Occipital lobe (tissue), 2 donors: ENCODE measurements around the gene ARHGAP21. TPM values are rescaled to one million over a fixed set of nuclear protein-coding genes. Genes with fewer than 3 reads are reported as not detected.
"Not testable (repeated sequence)": the region's sequence is repeated elsewhere in the genome, so short reads cannot be mapped to it uniquely, and the experiment has no call there.

Experiments used
- DNase-seq: peaks from one replicate; lab custom pipeline; 2025; lab: John Stamatoyannopoulos, UW
- total RNA-seq: library from RNA; depleted of rRNA; stranded (reverse); fragments of >200 nt; gene quantifications from one replicate; pipeline ENCODE4 v1.2.3, GENCODE V29; 2014

Gene ARHGAP21
- total RNA-seq, 1 donor from 2014 or later, result 338 TPM

DNA sequence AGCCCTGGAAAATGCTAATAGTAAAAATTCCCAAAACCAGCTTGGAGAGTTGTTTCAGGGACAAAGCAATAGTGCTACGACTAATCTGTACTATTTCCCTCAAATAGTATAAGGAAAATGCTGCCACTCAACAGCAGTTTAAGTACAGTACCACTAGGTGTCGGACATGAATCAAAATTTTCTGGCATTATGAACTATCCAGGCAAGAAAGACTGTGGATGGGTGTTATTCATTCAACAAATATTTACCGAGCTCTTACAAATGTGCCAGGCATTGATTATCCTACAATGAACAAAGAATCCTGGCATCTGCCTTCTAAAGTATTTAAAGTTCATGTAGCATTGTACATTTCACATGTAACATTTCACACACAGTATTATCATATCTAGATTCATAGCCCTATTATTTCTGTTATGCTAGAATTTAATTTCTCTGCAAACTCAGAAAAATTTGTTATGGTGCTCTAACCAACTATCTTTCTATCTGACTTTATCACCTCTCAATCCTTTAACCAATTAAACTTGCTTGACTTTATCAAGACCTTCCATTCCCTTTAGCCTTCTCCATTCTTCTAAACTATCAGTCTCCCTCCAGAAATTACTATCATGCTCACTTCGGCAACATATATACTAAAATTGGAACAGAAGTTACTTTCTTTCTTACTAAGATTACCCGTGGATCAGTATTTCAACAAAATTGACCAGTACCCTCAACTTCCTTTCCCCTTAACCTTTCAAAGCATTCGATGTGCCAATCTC, 80.6 kb downstream of the ARHGAP21 start:
- DNase-seq, result no peak

DNA sequence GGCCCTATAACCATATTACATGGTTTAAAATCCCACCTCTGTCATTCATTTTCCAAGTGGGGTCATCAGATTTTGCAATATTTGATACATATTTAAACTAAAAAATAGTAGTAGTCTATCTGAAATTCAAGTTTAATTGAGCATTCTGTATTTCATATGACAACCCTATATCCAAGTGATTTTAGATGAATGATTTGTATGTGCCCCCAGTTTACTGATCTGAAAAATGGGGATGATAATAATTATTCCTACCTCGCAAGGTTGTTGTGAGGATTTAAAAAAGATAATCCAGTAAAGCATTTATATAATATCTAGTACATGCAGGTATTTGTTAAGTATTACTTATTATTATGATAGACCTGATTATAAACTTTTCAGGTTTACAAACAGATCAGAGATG, 84.6 kb downstream of the ARHGAP21 start:
- DNase-seq, result no peak

DNA sequence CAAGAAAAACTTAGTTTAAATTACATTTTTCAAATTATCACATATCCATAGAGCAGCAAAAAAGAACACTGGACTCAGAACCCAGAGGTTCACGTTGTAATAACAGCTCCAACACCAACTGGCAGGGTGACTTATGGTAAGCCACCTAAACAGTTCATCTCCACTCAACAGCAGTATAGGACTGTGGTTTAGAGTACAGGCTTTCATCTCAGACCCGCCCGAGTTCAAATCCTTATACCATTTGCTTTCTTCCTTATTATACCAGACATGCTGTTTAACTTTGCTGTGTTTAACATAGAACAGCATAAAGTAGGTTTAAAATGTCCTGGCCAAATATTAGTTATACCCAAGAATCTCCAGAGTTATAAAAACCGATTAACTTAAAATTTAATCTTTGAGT, 97.9 kb downstream of the ARHGAP21 start:
- DNase-seq, result no peak

DNA sequence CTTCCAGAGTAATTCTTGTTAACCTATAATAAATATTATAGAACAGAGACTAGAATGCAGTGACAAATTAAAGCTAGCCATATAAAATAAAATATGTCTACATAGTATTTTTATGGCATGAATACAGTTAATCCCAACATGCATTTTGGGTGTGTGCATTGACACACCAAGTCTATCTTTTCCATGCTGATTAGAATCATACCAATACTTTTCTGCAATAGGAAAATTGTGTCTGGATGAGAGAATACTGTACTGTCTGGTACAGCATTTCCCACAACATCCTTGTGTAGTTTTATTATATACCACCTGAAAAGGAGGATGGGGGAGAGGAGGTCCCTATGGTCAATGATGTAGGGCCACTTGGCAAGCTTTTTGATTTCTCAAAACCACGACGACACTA, 100.3 kb downstream of the ARHGAP21 start:
- DNase-seq, result no peak

DNA sequence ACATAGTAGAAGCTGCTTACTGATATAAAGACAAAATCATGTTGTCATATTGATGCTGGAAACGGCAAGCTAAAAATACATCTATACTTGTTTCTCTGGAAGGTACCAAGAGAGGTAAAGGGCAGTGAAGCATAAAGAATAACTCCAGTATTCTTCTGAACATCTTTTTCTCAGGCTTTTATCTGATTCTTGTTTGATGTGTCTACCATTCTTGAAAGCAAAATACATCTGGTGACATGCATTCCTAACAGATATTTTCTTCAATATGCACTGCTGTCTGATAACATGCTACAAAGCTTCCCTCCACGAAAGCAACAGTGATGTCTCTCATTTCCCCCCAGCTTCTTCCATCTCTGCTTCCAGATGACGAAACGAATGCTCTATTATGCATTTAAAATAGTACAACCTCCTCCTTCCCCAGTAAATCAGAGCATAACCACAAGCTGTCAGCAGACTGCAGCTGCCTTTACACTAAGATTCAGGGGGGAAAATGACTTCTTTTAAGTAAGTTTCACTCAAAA, 100.8 kb downstream of the ARHGAP21 start:
- DNase-seq, result no peak

DNA sequence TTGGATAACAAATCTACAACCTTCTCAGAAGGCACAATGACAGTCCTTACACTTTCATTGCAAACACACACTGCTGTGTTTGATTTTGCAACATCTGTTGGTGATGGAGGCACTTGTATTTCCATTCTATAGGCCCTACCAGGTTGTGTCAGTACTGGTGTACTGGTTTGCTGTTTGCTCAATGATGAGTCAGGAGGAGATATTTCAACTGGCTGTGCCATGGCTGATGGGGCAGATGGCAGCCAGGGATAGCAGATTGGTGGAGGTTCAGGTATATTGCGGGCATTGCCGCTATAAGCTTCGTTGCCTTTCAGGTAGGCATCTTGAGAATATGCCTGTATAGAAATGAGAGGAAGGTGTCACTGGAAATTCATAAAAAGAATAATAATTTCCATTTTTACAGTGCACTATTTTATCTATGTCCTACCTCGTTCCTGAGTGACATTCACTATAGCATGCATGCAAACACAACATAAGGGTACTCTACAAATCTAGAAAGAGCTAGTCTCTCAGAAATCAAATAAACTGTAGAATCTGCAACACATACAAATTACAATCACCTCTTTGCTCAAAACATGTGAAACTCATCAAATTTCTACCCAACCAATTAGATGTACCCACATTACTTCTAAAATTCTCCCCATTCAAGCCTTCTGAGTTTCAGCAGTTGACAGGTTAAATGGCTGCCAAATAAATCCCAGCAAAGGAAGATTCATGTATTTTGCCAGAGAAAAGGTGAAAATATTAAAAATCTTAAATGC, 102.5 kb downstream of the ARHGAP21 start:
- not testable (repeated sequence) for DNase-seq

DNA sequence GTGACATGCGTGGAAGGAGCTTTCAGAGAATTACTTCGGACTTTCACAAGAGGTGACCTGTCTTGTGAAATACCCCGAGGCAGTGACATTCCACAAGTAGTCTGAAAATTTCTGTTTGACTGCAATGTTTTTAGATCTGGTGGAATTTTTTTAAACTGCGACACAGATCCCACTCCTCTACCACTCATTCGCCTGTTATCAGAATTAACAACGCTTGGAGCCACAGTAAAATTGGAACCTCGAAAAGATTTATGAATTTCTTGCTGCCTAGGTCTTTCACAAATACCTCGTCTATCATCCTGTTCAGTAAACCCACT, 103.7 kb downstream of the ARHGAP21 start:
- not testable (repeated sequence) for DNase-seq

DNA sequence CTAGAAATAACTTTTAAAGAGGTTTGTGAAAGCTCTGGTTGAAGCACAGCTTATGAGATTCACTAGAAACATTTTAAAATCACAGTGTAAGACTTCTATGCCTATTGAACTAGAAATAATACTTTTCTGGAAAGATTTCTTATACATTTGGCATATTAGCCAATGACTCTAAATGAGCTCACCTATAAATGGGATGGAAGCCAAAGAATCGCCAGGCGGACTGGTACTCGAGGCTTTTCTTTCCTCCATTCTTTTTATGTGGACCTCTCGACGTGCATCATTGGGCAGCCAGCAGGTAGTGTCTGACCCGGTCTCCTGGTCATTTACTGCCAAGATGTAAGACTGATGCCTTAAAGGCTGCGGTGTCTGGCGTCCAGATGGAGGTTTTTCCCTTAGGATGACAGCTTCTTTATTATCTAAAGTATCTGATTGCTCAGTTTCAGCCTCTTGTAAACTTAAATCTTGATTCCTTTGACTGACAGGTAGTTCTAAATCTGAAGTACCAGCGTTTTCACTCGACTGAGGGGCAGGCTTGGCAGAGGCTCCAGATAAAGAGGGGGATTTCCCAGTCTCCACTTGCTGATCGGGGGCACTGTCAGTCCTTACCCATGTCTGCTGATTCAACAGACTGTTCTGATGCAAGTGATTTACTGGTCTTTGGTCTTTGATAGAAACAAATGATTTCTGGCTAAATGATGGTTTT, 104.2 kb downstream of the ARHGAP21 start:
- not testable (repeated sequence) for DNase-seq

DNA sequence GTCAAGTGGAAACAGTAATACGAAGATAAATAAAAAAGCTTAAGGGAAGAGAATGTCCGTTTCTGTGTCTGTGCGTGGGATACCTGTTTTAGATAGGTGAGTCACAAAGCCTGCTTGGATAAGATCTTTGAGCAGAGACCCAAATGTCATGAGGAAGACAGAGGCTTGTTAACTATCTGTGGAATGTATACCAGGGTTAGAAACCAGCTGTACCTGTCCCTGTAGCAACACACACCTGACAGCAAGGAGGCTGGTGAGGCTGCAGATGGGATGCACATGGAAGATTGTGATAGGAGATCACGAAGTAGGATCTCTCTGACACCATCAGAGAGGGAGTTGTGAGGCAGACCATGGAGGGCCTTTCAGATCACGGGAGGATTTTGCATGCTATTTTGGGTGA, 105.3 kb downstream of the ARHGAP21 start:
- DNase-seq, result no peak

DNA sequence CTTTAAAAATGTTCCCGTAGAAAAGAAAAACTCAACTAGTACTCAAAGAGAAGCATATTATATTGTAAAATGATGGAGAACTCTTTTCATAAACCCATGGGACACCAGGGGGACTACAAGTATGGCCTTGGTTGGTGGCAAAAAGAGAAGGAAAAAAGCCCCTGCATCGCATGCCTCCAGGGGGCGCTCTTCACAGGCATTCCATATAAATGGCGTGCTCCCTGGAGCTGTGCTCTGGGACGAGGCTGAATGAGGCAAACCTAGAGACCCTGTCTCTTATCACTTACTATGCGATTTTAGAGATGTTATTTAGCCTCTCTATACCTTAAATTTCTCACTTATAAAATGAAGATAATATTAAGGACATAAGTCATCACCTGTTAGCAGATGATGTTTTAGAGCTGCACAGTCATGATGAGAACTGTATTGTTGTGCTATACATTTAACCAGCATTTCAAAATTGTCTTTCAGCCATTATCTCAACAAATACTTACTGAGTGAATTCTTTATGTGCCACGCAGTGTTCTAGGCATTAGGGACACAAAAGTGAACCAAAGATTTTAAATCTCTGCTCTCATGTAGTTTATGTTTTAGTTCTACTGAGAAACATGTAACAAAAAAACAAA, 105.8 kb downstream of the ARHGAP21 start:
- DNase-seq, result no peak

DNA sequence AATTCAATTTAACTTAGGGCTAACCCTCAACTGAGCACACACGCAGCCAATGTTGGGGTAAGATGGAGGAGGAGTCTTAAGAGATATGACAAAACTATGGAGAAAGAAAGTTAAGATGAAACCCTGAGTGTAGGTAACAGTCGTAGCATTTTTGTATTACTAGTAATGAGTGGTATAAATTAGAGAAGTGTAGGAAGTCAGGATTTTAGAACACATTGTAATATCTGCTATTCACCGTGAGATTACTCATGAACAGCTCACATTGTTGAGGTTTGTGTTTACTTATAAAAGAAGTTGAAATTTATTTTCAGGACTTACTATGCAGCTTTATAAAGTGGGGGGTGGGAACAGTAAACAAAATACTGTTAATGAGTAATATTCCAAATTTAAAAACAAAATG, 107.2 kb downstream of the ARHGAP21 start:
- DNase-seq, result no peak

DNA sequence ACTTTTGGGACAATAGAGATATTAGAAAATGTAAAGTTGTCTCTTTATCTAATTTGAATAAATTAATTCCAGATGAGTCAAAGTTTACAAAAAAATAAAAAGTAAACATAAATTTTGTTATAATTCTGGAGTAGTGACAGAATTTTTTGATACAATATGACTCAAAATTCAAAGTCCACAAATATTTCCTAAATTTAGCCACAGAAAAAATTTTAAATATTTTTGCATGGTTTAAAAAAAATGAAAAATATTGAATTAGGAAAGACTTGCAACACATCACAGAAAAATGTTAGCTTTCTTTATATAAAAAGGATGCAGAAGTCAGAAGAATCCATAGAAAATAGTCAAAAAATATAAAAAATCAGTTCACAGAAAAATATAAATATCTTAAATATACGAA, 117.7 kb downstream of the ARHGAP21 start:
- DNase-seq, result no peak

DNA sequence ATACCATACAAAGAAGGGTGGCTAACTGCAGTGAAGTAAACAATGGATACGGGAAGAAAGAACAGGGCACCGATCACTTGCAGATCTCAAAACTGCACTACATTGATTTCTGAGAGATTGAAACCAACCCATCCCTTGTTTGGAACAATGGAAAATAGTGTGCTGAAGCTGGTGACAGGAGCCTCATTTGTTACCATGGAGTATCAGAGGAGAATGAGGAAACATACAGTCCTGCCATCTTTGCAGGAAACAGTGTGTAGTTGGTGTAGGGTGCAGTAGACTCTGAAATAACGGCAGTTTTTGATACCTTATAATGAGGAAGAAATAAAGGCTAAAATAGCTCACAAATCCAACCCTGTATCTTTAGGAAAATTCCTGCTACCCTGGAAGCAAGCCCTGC, 118.5 kb downstream of the ARHGAP21 start:
- DNase-seq, result no peak

DNA sequence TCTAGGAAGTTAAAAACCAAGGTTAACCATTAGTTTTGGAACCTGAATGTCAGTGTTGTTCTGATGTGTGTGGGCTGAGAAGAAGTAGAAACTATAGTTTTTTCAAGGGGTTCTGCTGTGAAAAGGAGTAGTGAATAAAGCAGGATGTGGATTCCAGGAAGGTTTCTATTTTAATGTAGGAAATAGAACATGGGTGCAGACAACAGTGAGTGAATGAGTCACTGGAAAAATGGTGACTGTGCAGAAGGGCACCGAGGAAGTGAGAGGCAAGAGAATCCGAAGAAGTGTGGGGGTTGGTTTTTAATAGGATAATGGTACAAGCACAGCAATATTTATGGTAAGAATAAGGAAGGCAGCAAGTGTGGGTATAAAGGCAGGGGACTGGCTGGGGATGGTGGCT, 120.4 kb downstream of the ARHGAP21 start:
- DNase-seq, result no peak

DNA sequence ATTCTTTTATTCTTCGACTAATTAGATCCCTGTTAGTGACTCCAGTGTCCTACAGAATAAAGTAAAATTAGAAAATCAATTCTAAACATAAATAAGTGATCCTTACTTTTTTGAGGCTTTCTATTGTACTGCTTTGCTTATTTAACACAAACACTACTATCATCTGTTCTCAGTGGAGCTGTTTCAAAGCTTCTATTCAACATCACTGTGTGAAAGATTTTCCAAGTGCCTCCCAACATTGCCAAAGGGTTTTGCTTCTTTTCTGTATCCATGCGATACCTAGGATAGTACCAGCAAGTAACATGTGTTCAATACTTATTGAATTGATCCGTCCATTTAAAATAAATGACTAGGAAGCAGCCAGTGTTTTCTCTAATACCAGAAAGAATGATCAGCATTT, 125.7 kb downstream of the ARHGAP21 start:
- DNase-seq, result no peak

DNA sequence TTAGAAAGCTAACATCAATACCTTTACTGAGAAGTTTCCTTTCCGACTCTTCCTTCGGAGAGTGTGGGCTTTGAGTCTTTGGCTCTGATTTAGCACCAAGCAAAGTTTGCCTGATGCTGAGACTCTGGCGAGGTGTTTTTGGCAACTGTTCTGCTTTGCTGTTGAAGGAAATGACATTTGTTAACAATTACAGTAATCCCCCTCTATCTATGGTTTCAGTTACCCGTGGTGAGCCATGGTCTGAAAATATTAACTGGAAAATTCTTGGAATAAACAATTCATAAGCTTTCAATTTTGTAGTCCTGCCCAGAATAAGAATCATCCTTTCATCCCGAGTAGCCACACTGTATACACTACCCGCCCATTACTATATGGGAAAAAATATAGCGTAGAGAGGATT, 126.3 kb downstream of the ARHGAP21 start:
- DNase-seq, result no peak

DNA sequence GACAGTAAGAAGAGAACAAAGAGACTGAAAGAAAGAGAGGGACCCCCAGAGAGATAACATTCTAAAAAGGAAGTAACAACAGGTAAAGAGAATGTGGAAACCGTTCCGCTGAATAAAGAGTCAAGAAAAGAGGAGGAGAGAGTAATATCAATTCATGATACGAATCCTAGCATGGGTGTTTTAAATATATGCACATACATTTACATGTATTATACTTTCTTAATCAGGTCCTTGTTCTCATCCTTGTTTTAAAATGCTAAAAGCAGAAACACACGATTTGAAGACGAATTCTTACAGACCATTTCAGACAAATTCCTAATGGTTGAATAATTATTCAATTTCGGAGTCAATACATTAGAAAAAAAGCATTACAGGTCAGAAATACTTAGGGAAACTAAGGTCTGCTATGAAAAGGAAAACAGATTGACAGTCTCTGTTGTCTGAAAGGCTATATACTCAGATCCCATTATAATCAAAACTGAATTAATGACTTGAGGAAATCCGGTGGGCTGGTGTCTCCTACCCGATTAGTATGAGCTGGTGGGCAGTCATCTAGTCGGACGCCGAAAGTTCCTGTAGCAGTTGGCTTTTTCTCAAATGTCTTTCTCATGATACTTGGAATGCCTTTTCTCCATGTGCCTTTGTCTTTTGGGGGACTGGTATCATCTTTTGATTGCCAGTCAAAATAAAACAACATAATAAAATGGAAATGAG, 127.3 kb downstream of the ARHGAP21 start:
- DNase-seq, result no peak

DNA sequence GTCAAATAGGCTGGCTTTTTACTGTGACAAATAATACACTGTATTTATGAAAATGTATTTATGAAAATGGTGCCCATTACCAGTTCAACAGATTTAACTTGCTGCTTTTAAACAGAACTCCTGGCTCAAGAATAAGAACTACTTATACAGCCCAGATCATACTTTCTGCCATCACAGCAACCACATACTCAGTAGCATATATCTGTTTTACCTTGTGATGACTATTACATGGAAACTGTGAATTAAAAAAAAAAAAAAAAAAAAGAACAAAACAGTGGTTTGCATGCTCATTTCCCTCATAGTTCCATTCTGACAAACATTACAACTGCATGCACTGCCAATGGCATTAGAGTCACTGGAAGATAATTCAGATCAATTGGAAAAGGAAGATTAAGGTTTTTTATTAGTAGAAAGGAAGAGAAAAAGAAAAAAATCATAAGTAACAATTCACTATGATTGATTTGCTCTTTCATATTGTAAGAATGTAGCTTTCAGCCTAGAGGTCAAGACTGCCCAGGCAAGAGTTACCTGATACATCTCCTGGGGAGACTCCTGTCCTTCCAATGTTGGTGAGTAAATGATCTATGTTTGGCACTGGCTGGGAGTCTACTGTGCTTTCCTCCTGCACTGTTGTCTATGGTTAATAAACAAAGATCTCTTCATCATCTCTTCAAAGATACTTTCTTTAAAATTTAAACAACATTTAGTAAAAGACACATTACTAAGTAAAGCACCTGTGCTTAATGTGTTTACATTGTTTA, 132.8 kb downstream of the ARHGAP21 start:
- DNase-seq, result no peak

DNA sequence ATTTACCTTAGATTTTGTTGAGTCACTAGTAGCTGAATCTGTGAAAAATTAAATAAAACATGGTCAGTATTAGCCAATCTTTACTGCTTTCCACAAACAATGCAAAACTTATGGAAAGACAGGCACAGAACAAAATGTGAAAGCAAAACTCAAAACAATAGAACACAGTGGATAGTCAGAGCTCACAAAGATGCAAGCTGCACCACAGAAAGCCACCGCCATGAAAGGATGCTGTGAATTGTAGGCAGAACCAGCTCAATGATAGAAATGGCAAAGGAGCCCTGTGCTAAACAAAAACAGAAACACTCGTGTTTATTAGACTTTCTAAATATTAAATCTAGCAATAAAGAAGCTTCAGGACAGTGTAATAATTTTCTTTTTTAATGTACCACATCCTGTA, 134.4 kb downstream of the ARHGAP21 start:
- no peak for DNase-seq

DNA sequence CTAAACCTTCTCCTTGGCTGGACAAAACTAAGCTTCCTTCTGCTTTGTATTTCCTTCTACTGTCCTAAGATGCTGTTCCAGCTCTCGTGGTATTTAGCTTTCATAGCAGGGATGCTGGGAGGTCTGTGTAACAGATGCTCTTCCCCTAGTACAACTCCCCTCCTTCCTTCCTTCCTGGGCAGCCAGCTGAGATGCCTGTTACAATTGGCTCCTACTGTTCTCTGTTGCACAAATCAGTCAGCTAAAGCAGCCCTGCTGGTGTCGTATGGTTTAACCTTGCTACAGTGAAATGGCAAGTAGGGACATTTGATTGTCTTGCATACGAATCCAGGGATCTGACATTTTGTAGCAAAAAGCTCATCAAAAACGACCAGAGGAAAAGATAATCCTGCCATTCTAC, 143.8 kb downstream of the ARHGAP21 start:
- no peak for DNase-seq

DNA sequence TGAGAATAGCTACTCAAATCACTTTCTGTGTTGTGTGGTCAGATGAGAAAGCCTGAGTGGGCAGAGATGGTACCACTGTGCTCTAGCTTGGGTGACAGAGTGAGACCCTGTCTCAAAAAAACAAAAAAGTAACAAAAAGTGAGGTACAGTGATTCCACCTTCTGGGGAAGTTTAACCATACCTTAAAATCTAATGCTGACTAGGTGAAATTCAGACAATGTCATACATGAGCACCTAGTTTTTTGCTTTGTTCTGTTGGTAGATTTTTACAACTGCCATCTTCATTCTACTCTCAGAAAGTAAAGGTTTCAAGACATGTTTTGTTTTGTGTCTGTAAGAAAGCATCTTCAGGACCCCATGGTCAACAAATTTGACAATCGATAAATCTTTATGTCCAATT, 144.2 kb downstream of the ARHGAP21 start:
- DNase-seq, result no peak
